Cardiac muscle cell (in vitro differentiated cells and primary cell): ENCODE data around the gene HIVEP2. TPM values are rescaled to one million over a fixed set of nuclear protein-coding genes. Genes with fewer than 3 reads are reported as not detected.

ENCODE experiments used
- DNase-seq, 2 donors: peaks; one replicate each; pipeline versions ENCODE4 v3.0.0 to v3.0.0-alpha.2; 2010 to 2017; ENCODE audit warnings: low read depth in 1 of 2, low spot score in 1 of 2
- H3K27ac ChIP-seq: fragments of 200-600 bp; sonication (generic); 2 replicates; pipeline ENCODE4 v1.5.1; 2016
- H3K27me3 ChIP-seq: fragments of 200-600 bp; sonication (generic); 2 replicates; pipeline ENCODE4 v1.6.0; 2016; ENCODE audit warnings: control low read depth
- H3K36me3 ChIP-seq: fragments of 200-600 bp; sonication (generic); 2 replicates; pipeline ENCODE4 v1.5.1; 2016; ENCODE audit warnings: control low read depth
- H3K4me1 ChIP-seq: fragments of 200-600 bp; sonication (generic); 2 replicates; pipeline ENCODE4 v1.8.1; 2017; ENCODE audit warnings: low read depth, mild to moderate bottlenecking, mixed run types
- H3K4me3 ChIP-seq: fragments of 200-600 bp; sonication (generic); 2 replicates; pipeline ENCODE4 v1.5.1; 2016; ENCODE audit warnings: mild to moderate bottlenecking
- H3K9me3 ChIP-seq: fragments of 200-600 bp; sonication (generic); 2 replicates; pipeline ENCODE4 v1.5.1; 2017; ENCODE audit warnings: low read depth, mild to moderate bottlenecking, control low read depth
- polyA plus RNA-seq: library from polyadenylated mRNA; unstranded; fragments of >200 nt; fragmentation: Nextera tagmentation; extraction: Ambion mirVana; gene quantifications from 2 replicates; pipeline ENCODE4 v1.2.1, GENCODE V29; 2016
- total RNA-seq: library from RNA; depleted of rRNA; stranded (reverse); fragments of >200 nt; gene quantifications from 2 replicates; pipeline ENCODE4 v1.2.3, GENCODE V29; 2016
- TF ChIP-seq, protein P1 (sequence below): IDR thresholded peaks from 2 replicates; pipeline ENCODE4 v1.5.1; 2012; ENCODE audit warnings: low read depth, mild to moderate bottlenecking, low read length

The HIVEP2 gene
- total and polyA plus RNA-seq, 2 experiments from 2014 or later = 3.6 to 18.0 TPM

DNA sequence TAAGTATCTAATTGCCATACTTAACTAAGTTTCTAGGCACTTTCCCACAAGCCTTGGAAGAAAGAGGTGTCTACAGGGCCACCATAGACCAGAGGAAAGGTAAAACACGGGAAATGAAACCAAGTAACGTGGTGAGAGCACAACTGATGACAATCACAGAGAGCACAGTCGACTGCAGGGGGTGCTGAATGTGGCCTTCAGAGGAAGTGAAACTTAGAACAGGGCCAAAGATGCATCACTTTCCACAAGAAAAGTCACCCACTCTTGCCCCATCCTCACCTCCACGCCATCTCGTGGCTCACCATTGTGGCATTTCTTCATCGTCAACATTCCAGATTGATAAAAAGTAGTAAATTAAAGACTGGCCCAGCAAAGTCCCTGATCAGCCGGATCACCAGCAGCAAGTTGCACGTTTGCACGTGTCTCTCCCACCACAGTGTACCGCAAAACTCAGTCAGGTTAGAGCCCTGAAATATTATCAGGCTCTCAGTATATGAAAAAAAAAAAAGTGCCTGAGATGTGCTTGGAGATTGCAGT, 31.4 kb downstream of the HIVEP2 start:
- Histone ChIP-seq H3K36me3 (no peaks in the 10 kb centered on the region), H3K27ac (no peak overlapping the region), H3K4me1 (no peaks in the 10 kb centered on the region), H3K27me3 (no peaks in the 10 kb centered on the region), H3K4me3 (no peak overlapping the region), H3K9me3 (no peaks in the 10 kb centered on the region)
- TF ChIP-seq, protein P1, sequence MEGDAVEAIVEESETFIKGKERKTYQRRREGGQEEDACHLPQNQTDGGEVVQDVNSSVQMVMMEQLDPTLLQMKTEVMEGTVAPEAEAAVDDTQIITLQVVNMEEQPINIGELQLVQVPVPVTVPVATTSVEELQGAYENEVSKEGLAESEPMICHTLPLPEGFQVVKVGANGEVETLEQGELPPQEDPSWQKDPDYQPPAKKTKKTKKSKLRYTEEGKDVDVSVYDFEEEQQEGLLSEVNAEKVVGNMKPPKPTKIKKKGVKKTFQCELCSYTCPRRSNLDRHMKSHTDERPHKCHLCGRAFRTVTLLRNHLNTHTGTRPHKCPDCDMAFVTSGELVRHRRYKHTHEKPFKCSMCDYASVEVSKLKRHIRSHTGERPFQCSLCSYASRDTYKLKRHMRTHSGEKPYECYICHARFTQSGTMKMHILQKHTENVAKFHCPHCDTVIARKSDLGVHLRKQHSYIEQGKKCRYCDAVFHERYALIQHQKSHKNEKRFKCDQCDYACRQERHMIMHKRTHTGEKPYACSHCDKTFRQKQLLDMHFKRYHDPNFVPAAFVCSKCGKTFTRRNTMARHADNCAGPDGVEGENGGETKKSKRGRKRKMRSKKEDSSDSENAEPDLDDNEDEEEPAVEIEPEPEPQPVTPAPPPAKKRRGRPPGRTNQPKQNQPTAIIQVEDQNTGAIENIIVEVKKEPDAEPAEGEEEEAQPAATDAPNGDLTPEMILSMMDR = no peak
- no peak for DNase-seq

- Histone ChIP-seq H3K27ac (no peak overlapping the region), H3K27me3 (no peaks in the 10 kb centered on the region), H3K4me1 (no peaks in the 10 kb centered on the region), H3K4me3 (no peak overlapping the region), H3K36me3 (no peaks in the 10 kb centered on the region), H3K9me3 (no peaks in the 10 kb centered on the region)
- TF ChIP-seq, protein P1 = no peak
- no peak for DNase-seq
Observed at GRCh38 chr6:142913036-142913510, 31.9 kb downstream of the HIVEP2 start.

DNA sequence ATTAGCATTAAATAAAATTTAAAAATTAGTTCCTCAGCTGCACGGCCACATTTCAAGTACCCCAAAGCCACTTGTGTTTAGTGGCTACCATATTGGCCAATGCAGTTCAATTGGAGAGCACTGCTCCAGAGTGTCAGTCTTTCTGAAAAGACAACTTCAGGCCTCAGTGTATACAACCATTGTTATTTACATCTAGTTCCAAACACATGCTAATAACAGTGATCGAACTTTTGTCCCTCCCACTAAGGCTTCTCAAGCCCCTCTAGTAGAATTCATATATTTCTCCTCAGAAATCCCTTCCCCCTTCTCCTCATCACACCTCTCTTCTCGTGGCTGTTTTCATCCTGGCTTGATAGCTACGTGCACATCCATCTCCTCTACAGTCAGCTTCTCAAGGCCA, 32.9 kb downstream of the HIVEP2 start:
- DNase-seq = no peak
- no peaks in the 10 kb centered on the region for H3K9me3 ChIP-seq
- TF ChIP-seq, protein P1 = no peak
- H3K4me3 ChIP-seq = no peak overlapping the region
- H3K4me1 ChIP-seq = no peaks in the 10 kb centered on the region
- no peaks in the 10 kb centered on the region for H3K27me3 ChIP-seq
- H3K36me3 ChIP-seq = no peaks in the 10 kb centered on the region
- H3K27ac ChIP-seq = no peak overlapping the region

- no peaks in the 10 kb centered on the region for H3K36me3 ChIP-seq
- no peak for DNase-seq
- no peaks in the 10 kb centered on the region for H3K4me1 ChIP-seq
- TF ChIP-seq, protein P1 = no peak
- H3K9me3 ChIP-seq = no peaks in the 10 kb centered on the region
- no peaks in the 10 kb centered on the region for H3K27me3 ChIP-seq
- H3K4me3 ChIP-seq = no peak overlapping the region
- no peak overlapping the region for H3K27ac ChIP-seq
Observed at GRCh38 chr6:142911430-142911829, 33.5 kb downstream of the HIVEP2 start.

- no peaks in the 10 kb centered on the region for H3K27me3 ChIP-seq
- DNase-seq = no peak
- H3K36me3 ChIP-seq = no peaks in the 10 kb centered on the region
- H3K9me3 ChIP-seq = no peaks in the 10 kb centered on the region
- no peak overlapping the region for H3K4me3 ChIP-seq
- no peaks in the 10 kb centered on the region for H3K4me1 ChIP-seq
- no peak overlapping the region for H3K27ac ChIP-seq
- TF ChIP-seq, protein P1 = no peak
Observed at GRCh38 chr6:142909686-142910085, 35.3 kb downstream of the HIVEP2 start.

- no peaks in the 10 kb centered on the region for H3K9me3 ChIP-seq
- no peaks in the 10 kb centered on the region for H3K4me1 ChIP-seq
- no peak overlapping the region for H3K27ac ChIP-seq
- H3K4me3 ChIP-seq = no peak overlapping the region
- no peaks in the 10 kb centered on the region for H3K27me3 ChIP-seq
- no peak for DNase-seq
- TF ChIP-seq, protein P1 = no peak
- H3K36me3 ChIP-seq = no peaks in the 10 kb centered on the region
Observed at GRCh38 chr6:142908235-142908634, 36.7 kb downstream of the HIVEP2 start.
